ENCODE data around the gene SLC10A7.

The SLC10A7 gene

GRCh38 chr4:146260521-146260920, 261.2 kb downstream of the SLC10A7 start:
- H3K27ac ChIP-seq (ENCODE audit: low read depth in 2 of 2, low read length in 2 of 2) = no peak overlapping the region
- H3K27me3 ChIP-seq (ENCODE audit: control insufficient read depth in 2 of 2, insufficient read depth in 2 of 2, low read length in 2 of 2) = no peaks in the 10 kb centered on the region
- no peaks in the 10 kb centered on the region for H3K9me3 ChIP-seq (ENCODE audit: control insufficient read depth in 2 of 2, low read length in 2 of 2)
- no peak overlapping the region for H3K4me3 ChIP-seq (ENCODE audit: low read length in 2 of 2)
- no peak overlapping the region for H3K9ac ChIP-seq (ENCODE audit: low read depth in 1 of 2, low read length in 2 of 2)
- no peaks in the 10 kb centered on the region for H3K4me1 ChIP-seq (ENCODE audit: control insufficient read depth in 2 of 2, insufficient read depth in 2 of 2, low read length in 2 of 2)
- H3K36me3 ChIP-seq (ENCODE audit: control insufficient read depth in 2 of 2, insufficient read depth in 2 of 2, low read length in 2 of 2) = peaks cover 4 to 7% of the 10 kb centered on the region in 2 donors

DNA sequence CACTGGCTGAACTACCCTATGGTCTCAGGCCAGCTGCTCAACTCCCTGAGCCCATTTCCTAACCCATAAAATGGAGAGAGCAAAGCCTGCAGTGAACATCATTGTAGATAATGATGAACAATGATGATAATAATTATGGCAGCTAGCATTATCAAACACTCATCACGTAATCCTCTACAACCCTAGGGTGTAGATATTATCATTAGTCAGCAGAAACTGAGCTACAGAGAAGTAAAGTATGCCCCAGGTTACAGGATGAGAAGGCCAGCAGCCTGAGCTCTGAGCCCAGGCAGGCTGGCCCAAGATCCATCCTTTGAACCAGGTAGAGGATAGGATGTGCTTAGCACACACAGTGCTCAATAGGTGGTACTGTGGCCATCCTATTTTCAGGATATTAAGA, 264.2 kb downstream of the SLC10A7 start:
- H3K36me3 ChIP-seq (ENCODE audit: control insufficient read depth in 2 of 2, insufficient read depth in 2 of 2, low read length in 2 of 2) = peaks cover 2 to 7% of the 10 kb centered on the region in 2 donors
- H3K9me3 ChIP-seq (ENCODE audit: control insufficient read depth in 2 of 2, low read length in 2 of 2) = no peaks in the 10 kb centered on the region
- no peak overlapping the region for H3K9ac ChIP-seq (ENCODE audit: low read depth in 1 of 2, low read length in 2 of 2)
- no peak overlapping the region for H3K27ac ChIP-seq (ENCODE audit: low read depth in 2 of 2, low read length in 2 of 2)
- H3K27me3 ChIP-seq (ENCODE audit: control insufficient read depth in 2 of 2, insufficient read depth in 2 of 2, low read length in 2 of 2) = no peaks in the 10 kb centered on the region
- no peak overlapping the region for H3K4me3 ChIP-seq (ENCODE audit: low read length in 2 of 2)
- H3K4me1 ChIP-seq (ENCODE audit: control insufficient read depth in 2 of 2, insufficient read depth in 2 of 2, low read length in 2 of 2) = peaks cover 0 to 4% of the 10 kb centered on the region in 2 donors

- H3K4me3 ChIP-seq (ENCODE audit: low read length in 2 of 2) = no peak overlapping the region
- H3K27me3 ChIP-seq (ENCODE audit: control insufficient read depth in 2 of 2, insufficient read depth in 2 of 2, low read length in 2 of 2) = no peaks in the 10 kb centered on the region
- peaks cover 0 to 6% of the 10 kb centered on the region in 2 donors for H3K4me1 ChIP-seq (ENCODE audit: control insufficient read depth in 2 of 2, insufficient read depth in 2 of 2, low read length in 2 of 2)
- no peak overlapping the region for H3K27ac ChIP-seq (ENCODE audit: low read depth in 2 of 2, low read length in 2 of 2)
- peaks cover 2 to 7% of the 10 kb centered on the region in 2 donors for H3K36me3 ChIP-seq (ENCODE audit: control insufficient read depth in 2 of 2, insufficient read depth in 2 of 2, low read length in 2 of 2)
- no peak overlapping the region for H3K9ac ChIP-seq (ENCODE audit: low read depth in 1 of 2, low read length in 2 of 2)
- H3K9me3 ChIP-seq (ENCODE audit: control insufficient read depth in 2 of 2, low read length in 2 of 2) = no peaks in the 10 kb centered on the region
Measured at GRCh38 chr4:146256328-146256727, 265.4 kb downstream of the SLC10A7 start.

- Histone ChIP-seq H3K4me3 (ENCODE audit: low read length in 2 of 2) (no peak overlapping the region), H3K27ac (ENCODE audit: low read depth in 2 of 2, low read length in 2 of 2) (no peak overlapping the region), H3K9ac (ENCODE audit: low read depth in 1 of 2, low read length in 2 of 2) (no peak overlapping the region), H3K36me3 (ENCODE audit: control insufficient read depth in 2 of 2, insufficient read depth in 2 of 2, low read length in 2 of 2) (peaks cover 2 to 7% of the 10 kb centered on the region in 2 donors), H3K4me1 (ENCODE audit: control insufficient read depth in 2 of 2, insufficient read depth in 2 of 2, low read length in 2 of 2) (peaks cover 0 to 6% of the 10 kb centered on the region in 2 donors), H3K27me3 (ENCODE audit: control insufficient read depth in 2 of 2, insufficient read depth in 2 of 2, low read length in 2 of 2) (no peaks in the 10 kb centered on the region), H3K9me3 (ENCODE audit: control insufficient read depth in 2 of 2, low read length in 2 of 2) (no peaks in the 10 kb centered on the region)
Measured at GRCh38 chr4:146255874-146256273, 265.9 kb downstream of the SLC10A7 start.

- Histone ChIP-seq H3K4me1 (ENCODE audit: control insufficient read depth in 2 of 2, insufficient read depth in 2 of 2, low read length in 2 of 2) (peaks cover 0 to 6% of the 10 kb centered on the region in 2 donors), H3K27me3 (ENCODE audit: control insufficient read depth in 2 of 2, insufficient read depth in 2 of 2, low read length in 2 of 2) (no peaks in the 10 kb centered on the region), H3K9ac (ENCODE audit: low read depth in 1 of 2, low read length in 2 of 2) (no peak overlapping the region), H3K9me3 (ENCODE audit: control insufficient read depth in 2 of 2, low read length in 2 of 2) (no peaks in the 10 kb centered on the region), H3K27ac (ENCODE audit: low read depth in 2 of 2, low read length in 2 of 2) (no peak overlapping the region), H3K36me3 (ENCODE audit: control insufficient read depth in 2 of 2, insufficient read depth in 2 of 2, low read length in 2 of 2) (peaks cover 2 to 7% of the 10 kb centered on the region in 2 donors), H3K4me3 (ENCODE audit: low read length in 2 of 2) (no peak overlapping the region)
Measured at GRCh38 chr4:146255463-146255862, 266.3 kb downstream of the SLC10A7 start.

GRCh38 chr4:146252969-146253611, 268.6 kb downstream of the SLC10A7 start:
- no peaks in the 10 kb centered on the region for H3K9me3 ChIP-seq (ENCODE audit: control insufficient read depth in 2 of 2, low read length in 2 of 2)
- H3K4me1 ChIP-seq (ENCODE audit: control insufficient read depth in 2 of 2, insufficient read depth in 2 of 2, low read length in 2 of 2) = peaks cover 0 to 6% of the 10 kb centered on the region in 2 donors
- H3K36me3 ChIP-seq (ENCODE audit: control insufficient read depth in 2 of 2, insufficient read depth in 2 of 2, low read length in 2 of 2) = peaks cover 2 to 7% of the 10 kb centered on the region in 2 donors
- no peaks in the 10 kb centered on the region for H3K27me3 ChIP-seq (ENCODE audit: control insufficient read depth in 2 of 2, insufficient read depth in 2 of 2, low read length in 2 of 2)
- H3K4me3 ChIP-seq (ENCODE audit: low read length in 2 of 2) = no peak overlapping the region
- H3K9ac ChIP-seq (ENCODE audit: low read depth in 1 of 2, low read length in 2 of 2) = no peak overlapping the region
- no peak overlapping the region for H3K27ac ChIP-seq (ENCODE audit: low read depth in 2 of 2, low read length in 2 of 2)

DNA sequence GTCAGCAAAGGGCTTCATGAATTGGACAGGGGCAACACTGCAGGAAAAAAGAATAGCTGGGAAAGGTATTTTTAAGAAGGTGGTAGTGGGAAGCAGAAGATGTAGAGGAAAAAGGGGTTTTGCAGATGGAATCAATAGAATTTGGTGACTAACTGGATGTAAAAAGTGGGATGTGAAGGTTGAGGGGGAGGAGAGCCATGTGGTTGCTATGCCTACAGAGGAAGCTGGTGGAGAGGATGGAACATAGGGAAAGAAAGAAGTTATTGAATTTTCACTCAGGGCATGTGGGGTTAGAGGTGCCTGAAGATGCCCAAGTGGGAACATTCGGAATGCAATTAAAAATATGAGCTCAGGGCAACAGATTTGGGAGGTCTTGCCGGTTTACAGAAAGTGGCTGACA, 274.4 kb downstream of the SLC10A7 start:
- no peak overlapping the region for H3K9ac ChIP-seq (ENCODE audit: low read depth in 1 of 2, low read length in 2 of 2)

GRCh38 chr4:146246381-146246780, 275.4 kb downstream of the SLC10A7 start:
- Histone ChIP-seq H3K4me1 (ENCODE audit: control insufficient read depth in 2 of 2, insufficient read depth in 2 of 2, low read length in 2 of 2) (peaks cover 17 to 20% of the 10 kb centered on the region in 2 donors), H3K27me3 (ENCODE audit: control insufficient read depth in 2 of 2, insufficient read depth in 2 of 2, low read length in 2 of 2) (no peaks in the 10 kb centered on the region)

More for the DNA sequence above, 274.4 kb downstream of the SLC10A7 start:
- Histone ChIP-seq H3K27me3 (ENCODE audit: control insufficient read depth in 2 of 2, insufficient read depth in 2 of 2, low read length in 2 of 2) (no peaks in the 10 kb centered on the region), H3K4me3 (ENCODE audit: low read length in 2 of 2) (no peak overlapping the region), H3K4me1 (ENCODE audit: control insufficient read depth in 2 of 2, insufficient read depth in 2 of 2, low read length in 2 of 2) (peaks cover 8 to 15% of the 10 kb centered on the region in 2 donors), H3K36me3 (ENCODE audit: control insufficient read depth in 2 of 2, insufficient read depth in 2 of 2, low read length in 2 of 2) (no peaks in the 10 kb centered on the region), H3K27ac (ENCODE audit: low read depth in 2 of 2, low read length in 2 of 2) (no peak overlapping the region), H3K9me3 (ENCODE audit: control insufficient read depth in 2 of 2, low read length in 2 of 2) (no peaks in the 10 kb centered on the region)

DNA sequence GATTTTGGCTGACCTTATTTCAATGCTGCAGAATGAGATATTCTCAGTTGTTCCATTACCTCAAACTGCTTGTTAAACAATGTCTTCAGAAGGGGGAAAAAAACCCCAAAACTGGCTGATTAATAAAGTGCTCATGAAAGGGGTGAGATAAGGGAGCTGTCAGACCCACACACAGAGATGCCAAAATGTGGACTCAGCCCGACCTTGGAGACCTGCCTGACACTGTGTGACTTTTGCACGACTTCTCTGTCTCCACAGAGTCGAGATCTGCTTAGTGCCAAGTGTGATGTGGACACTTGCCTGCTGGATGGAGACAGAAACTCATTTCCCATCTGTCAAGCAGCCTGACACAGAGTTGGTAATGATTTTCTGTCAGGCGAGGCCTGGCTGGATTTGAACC, 275.9 kb downstream of the SLC10A7 start:
- Histone ChIP-seq H3K9me3 (ENCODE audit: control insufficient read depth in 2 of 2, low read length in 2 of 2) (no peaks in the 10 kb centered on the region), H3K9ac (ENCODE audit: low read depth in 1 of 2, low read length in 2 of 2) (no peak overlapping the region), H3K4me1 (ENCODE audit: control insufficient read depth in 2 of 2, insufficient read depth in 2 of 2, low read length in 2 of 2) (peaks cover 20 to 23% of the 10 kb centered on the region in 2 donors), H3K27me3 (ENCODE audit: control insufficient read depth in 2 of 2, insufficient read depth in 2 of 2, low read length in 2 of 2) (no peaks in the 10 kb centered on the region), H3K4me3 (ENCODE audit: low read length in 2 of 2) (no peak overlapping the region), H3K27ac (ENCODE audit: low read depth in 2 of 2, low read length in 2 of 2) (no peak overlapping the region), H3K36me3 (ENCODE audit: control insufficient read depth in 2 of 2, insufficient read depth in 2 of 2, low read length in 2 of 2) (no peaks in the 10 kb centered on the region)

More at GRCh38 chr4:146246381-146246780, 275.4 kb downstream of the SLC10A7 start:
- no peaks in the 10 kb centered on the region for H3K9me3 ChIP-seq (ENCODE audit: control insufficient read depth in 2 of 2, low read length in 2 of 2)
- no peak overlapping the region for H3K4me3 ChIP-seq (ENCODE audit: low read length in 2 of 2)
- no peak overlapping the region for H3K9ac ChIP-seq (ENCODE audit: low read depth in 1 of 2, low read length in 2 of 2)
- no peak overlapping the region for H3K27ac ChIP-seq (ENCODE audit: low read depth in 2 of 2, low read length in 2 of 2)
- H3K36me3 ChIP-seq (ENCODE audit: control insufficient read depth in 2 of 2, insufficient read depth in 2 of 2, low read length in 2 of 2) = no peaks in the 10 kb centered on the region

DNA sequence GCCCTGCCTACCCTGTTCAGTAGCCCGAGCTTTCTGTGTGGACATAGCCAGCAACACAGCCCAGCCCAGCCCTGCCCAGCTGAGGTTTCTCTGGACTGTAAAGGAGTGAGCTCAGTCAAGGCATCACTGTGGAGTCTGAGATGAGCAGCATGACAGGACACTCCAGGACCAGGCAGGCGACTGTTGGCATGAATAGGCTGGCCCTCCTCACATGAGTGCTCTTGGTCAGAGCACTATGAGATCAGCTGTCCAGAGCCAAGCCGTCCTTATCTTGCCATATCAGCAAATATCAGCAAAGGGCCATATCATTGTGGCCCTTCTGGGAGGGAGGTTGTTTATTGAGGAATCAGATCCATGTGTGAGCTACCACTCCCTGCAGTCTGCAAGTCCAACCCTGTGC, 276.5 kb downstream of the SLC10A7 start:
- Histone ChIP-seq H3K27ac (ENCODE audit: low read depth in 2 of 2, low read length in 2 of 2) (no peak overlapping the region), H3K9ac (ENCODE audit: low read depth in 1 of 2, low read length in 2 of 2) (no peak overlapping the region), H3K4me1 (ENCODE audit: control insufficient read depth in 2 of 2, insufficient read depth in 2 of 2, low read length in 2 of 2) (peaks cover 20 to 23% of the 10 kb centered on the region in 2 donors)

More for the DNA sequence above, 276.5 kb downstream of the SLC10A7 start:
- no peaks in the 10 kb centered on the region for H3K36me3 ChIP-seq (ENCODE audit: control insufficient read depth in 2 of 2, insufficient read depth in 2 of 2, low read length in 2 of 2)
- H3K9me3 ChIP-seq (ENCODE audit: control insufficient read depth in 2 of 2, low read length in 2 of 2) = no peaks in the 10 kb centered on the region
- no peaks in the 10 kb centered on the region for H3K27me3 ChIP-seq (ENCODE audit: control insufficient read depth in 2 of 2, insufficient read depth in 2 of 2, low read length in 2 of 2)
- H3K4me3 ChIP-seq (ENCODE audit: low read length in 2 of 2) = no peak overlapping the region
